ENCODE measurements around the gene MS4A6A.
"Not testable (repeated sequence)": the region's sequence is repeated elsewhere in the genome, so short reads cannot be mapped to it uniquely, and the experiment has no call there.

MS4A6A gene

GRCh38 chr11:60182541-60183330 is at the start of gene MS4A6A:
Gene MS4A6A, minus strand, starts transcription at chr11:60183083. Its CDS starts 1,356 bp downstream, at chr11:60181727.
- no peak for DNase-seq

- no peak for DNase-seq
Observed at GRCh38 chr11:60230681-60231080, 47.8 kb upstream of the MS4A6A start.

GRCh38 chr11:60222141-60222540 is 39.3 kb upstream of the MS4A6A start:
- DNase-seq, result no peak

- no peak for DNase-seq
Observed at GRCh38 chr11:60221692-60222091, 38.8 kb upstream of the MS4A6A start.

- no peak for DNase-seq
Observed at GRCh38 chr11:60221181-60221580, 38.3 kb upstream of the MS4A6A start.

GRCh38 chr11:60214386-60214785 is 31.5 kb upstream of the MS4A6A start:
- DNase-seq, result no peak

GRCh38 chr11:60211206-60211605 is 28.3 kb upstream of the MS4A6A start:
- DNase-seq, result no peak

GRCh38 chr11:60209977-60210376 is 27.1 kb upstream of the MS4A6A start:
- DNase-seq, result no peak

GRCh38 chr11:60208951-60209350 is 26.1 kb upstream of the MS4A6A start:
- DNase-seq, result no peak

GRCh38 chr11:60208146-60208895 is 25.4 kb upstream of the MS4A6A start:
- DNase-seq, result no peak

- no peak for DNase-seq
Observed at GRCh38 chr11:60206616-60207015, 23.7 kb upstream of the MS4A6A start.

- DNase-seq, result no peak
Observed at GRCh38 chr11:60204922-60205321, 22.0 kb upstream of the MS4A6A start.

- DNase-seq, result not testable (repeated sequence)
Observed at GRCh38 chr11:60201334-60201733, 18.5 kb upstream of the MS4A6A start.

- DNase-seq, result no peak
Observed at GRCh38 chr11:60197442-60197841, 14.6 kb upstream of the MS4A6A start.

GRCh38 chr11:60195923-60196368 is 13.1 kb upstream of the MS4A6A start:
- no peak for DNase-seq

GRCh38 chr11:60194511-60194910 is 11.6 kb upstream of the MS4A6A start:
- DNase-seq, result no peak

GRCh38 chr11:60193687-60194433 is 11.0 kb upstream of the MS4A6A start:
- peak; percentile 4 for DNase-seq

GRCh38 chr11:60192564-60192963 is 9.7 kb upstream of the MS4A6A start:
- DNase-seq, result not testable (repeated sequence)

- not testable (repeated sequence) for DNase-seq
Observed at GRCh38 chr11:60188481-60188880, 5.6 kb upstream of the MS4A6A start.

- DNase-seq, result not testable (repeated sequence)
Observed at GRCh38 chr11:60186128-60186527, 3.2 kb upstream of the MS4A6A start.

- DNase-seq, result not testable (repeated sequence)
Observed at GRCh38 chr11:60185512-60185827, 2.6 kb upstream of the MS4A6A start.

GRCh38 chr11:60184824-60185511 is 2.1 kb upstream of the MS4A6A start:
- DNase-seq, result no peak
